ENCODE data around the gene POT1.

POT1 gene

GRCh38 chr7:124922200-124922599, 7.4 kb downstream of the POT1 start:
- Mint-ChIP-seq H3K4me1 (peaks cover 7% of the 10 kb centered on the region), H3K27me3 (ENCODE audit: low read depth) (no peaks in the 10 kb centered on the region), H3K4me3 (no peak overlapping the region), H3K9me3 (no peaks in the 10 kb centered on the region), H3K36me3 (ENCODE audit: low read depth) (peaks cover 3% of the 10 kb centered on the region), H3K27ac (no peak overlapping the region)
- TF ChIP-seq CTCF (IDR thresholded peaks at IDR 0.05; ENCODE audit: unreplicated experiment in 3 of 3), result no peak

GRCh38 chr7:124919841-124920240, 9.8 kb downstream of the POT1 start:
- Mint-ChIP-seq H3K9me3 (no peaks in the 10 kb centered on the region), H3K36me3 (ENCODE audit: low read depth) (peaks cover 2% of the 10 kb centered on the region), H3K27ac (no peak overlapping the region), H3K27me3 (ENCODE audit: low read depth) (no peaks in the 10 kb centered on the region), H3K4me1 (peaks cover 7% of the 10 kb centered on the region), H3K4me3 (no peak overlapping the region)
- TF ChIP-seq CTCF (IDR thresholded peaks at IDR 0.05; ENCODE audit: unreplicated experiment in 3 of 3), result no peak

- TF ChIP-seq CTCF (IDR thresholded peaks at IDR 0.05; ENCODE audit: unreplicated experiment in 3 of 3), result no peak
- Mint-ChIP-seq H3K36me3 (ENCODE audit: low read depth) (peaks cover 5% of the 10 kb centered on the region), H3K4me3 (no peak overlapping the region), H3K27ac (no peak overlapping the region), H3K9me3 (no peaks in the 10 kb centered on the region), H3K27me3 (ENCODE audit: low read depth) (no peaks in the 10 kb centered on the region), H3K4me1 (no peaks in the 10 kb centered on the region)
Measured at GRCh38 chr7:124918662-124919061, 11.0 kb downstream of the POT1 start.

GRCh38 chr7:124915242-124915641, 14.4 kb downstream of the POT1 start:
- Mint-ChIP-seq H3K9me3 (no peaks in the 10 kb centered on the region), H3K4me1 (no peaks in the 10 kb centered on the region), H3K27me3 (ENCODE audit: low read depth) (no peaks in the 10 kb centered on the region), H3K27ac (no peak overlapping the region), H3K4me3 (no peak overlapping the region), H3K36me3 (ENCODE audit: low read depth) (peaks cover 15% of the 10 kb centered on the region)
- no peak for TF ChIP-seq CTCF (IDR thresholded peaks at IDR 0.05; ENCODE audit: unreplicated experiment in 3 of 3)

GRCh38 chr7:124914298-124914697, 15.3 kb downstream of the POT1 start:
- no peak overlapping the region for H3K4me3 Mint-ChIP-seq
- no peaks in the 10 kb centered on the region for H3K4me1 Mint-ChIP-seq
- H3K27ac Mint-ChIP-seq, result no peak overlapping the region
- H3K36me3 Mint-ChIP-seq (ENCODE audit: low read depth), result peaks cover 15% of the 10 kb centered on the region
- H3K27me3 Mint-ChIP-seq (ENCODE audit: low read depth), result no peaks in the 10 kb centered on the region
- TF ChIP-seq CTCF (IDR thresholded peaks at IDR 0.05; ENCODE audit: unreplicated experiment in 3 of 3), result no peak
- H3K9me3 Mint-ChIP-seq, result no peaks in the 10 kb centered on the region

- no peaks in the 10 kb centered on the region for H3K9me3 Mint-ChIP-seq
- peaks cover 15% of the 10 kb centered on the region for H3K36me3 Mint-ChIP-seq (ENCODE audit: low read depth)
- TF ChIP-seq CTCF (IDR thresholded peaks at IDR 0.05; ENCODE audit: unreplicated experiment in 3 of 3), result no peak
- H3K27me3 Mint-ChIP-seq (ENCODE audit: low read depth), result no peaks in the 10 kb centered on the region
- no peak overlapping the region for H3K27ac Mint-ChIP-seq
- H3K4me3 Mint-ChIP-seq, result no peak overlapping the region
- H3K4me1 Mint-ChIP-seq, result no peaks in the 10 kb centered on the region
Measured at GRCh38 chr7:124912972-124913371, 16.7 kb downstream of the POT1 start.

Measured in nephron (organoid).